B cell (primary cell): Measurements from ENCODE around the gene RUFY1. TPM values are rescaled to one million over a fixed set of nuclear protein-coding genes. Genes with fewer than 3 reads are reported as not detected.

Source experiments
- ATAC-seq: fragments of 200-7000 bp; cut with Tn5 transposase; one replicate; pipeline ENCODE4 v1.10.0; 2021; ENCODE audit warnings: low read depth, mild to moderate bottlenecking, moderate number of reproducible peaks, moderate library complexity
- CTCF ChIA-PET: fragments of 350-600 bp; sonication (Branson Sonifier 250); formaldehyde crosslinking; loops from one replicate; lab custom pipeline; 2021; ENCODE audit warnings: antibody characterized with exemption, inconsistent platforms; lab: Charles Lee
- POLR2A ChIA-PET: fragments of 350-600 bp; sonication (Branson Sonifier 250); formaldehyde crosslinking; loops from one replicate; lab custom pipeline; 2021; ENCODE audit warnings: antibody characterized with exemption; lab: Charles Lee
- DNase-seq: peaks from one replicate; pipeline ENCODE4 v3.0.0; 2013
- H2AFZ ChIP-seq: 2 replicates; pipeline ENCODE4 v1.6.1; 2012; ENCODE audit warnings: mild to moderate bottlenecking, low read depth, low read length; ENCODE audit not compliant: insufficient read depth, poor library complexity, severe bottlenecking
- H3K27ac ChIP-seq, 2 donors: 1 replicate in 1 of 2; 2 replicates in 1 of 2; pipeline ENCODE4 v1.5.1; 2012 to 2013; ENCODE audit warnings: low read length in 2 of 2, mild to moderate bottlenecking in 2 of 2, moderate library complexity in 1 of 2
- H3K27me3 ChIP-seq, 4 experiments: fragments of 200-600 bp in 1 of 4; sonication (generic) in 1 of 4; replicated peaks in 1 of 4; 1 replicate in 2 of 4; 2 replicates in 2 of 4; pipeline versions ENCODE4 v1.6.1 to v1.7.0; 2013 to 2016; ENCODE audit warnings: low read length in 3 of 4, mild to moderate bottlenecking in 2 of 4, mixed read lengths in 1 of 4, moderate library complexity in 1 of 4; ENCODE audit not compliant: insufficient read depth in 4 of 4, control insufficient read depth in 3 of 4; ENCODE audit errors: control extremely low read depth in 1 of 4
- H3K36me3 ChIP-seq, 2 experiments: replicated peaks in 1 of 2; 1 replicate in 1 of 2; 2 replicates in 1 of 2; pipeline versions ENCODE4 v1.6.1 to v1.7.1; 2013; ENCODE audit warnings: low read length in 1 of 2; ENCODE audit not compliant: insufficient read depth in 2 of 2, control insufficient read depth in 1 of 2; ENCODE audit errors: control extremely low read depth in 1 of 2, extremely low read depth in 1 of 2
- H3K4me1 ChIP-seq, 2 donors: fragments of 200-600 bp in 1 of 2; sonication (generic) in 1 of 2; 1 replicate in 1 of 2; 2 replicates in 1 of 2; pipeline versions ENCODE4 v1.5.1 to v1.6.1; 2013 to 2017; ENCODE audit warnings: low read length in 2 of 2; ENCODE audit not compliant: control insufficient read depth in 2 of 2, insufficient read depth in 2 of 2
- H3K4me2 ChIP-seq: replicated peaks from 2 replicates; pipeline ENCODE3; 2012; ENCODE audit warnings: mild to moderate bottlenecking, low read depth, low read length; ENCODE audit not compliant: poor library complexity, severe bottlenecking
- H3K4me3 ChIP-seq, 5 experiments: fragments of 200-600 bp in 1 of 5; sonication (generic) in 1 of 5; 1 replicate in 3 of 5; 2 replicates in 2 of 5; pipeline versions ENCODE4 v1.5.1 to v1.7.0; 2011 to 2016; ENCODE audit warnings: low read length in 4 of 5, mild to moderate bottlenecking in 4 of 5, low read depth in 2 of 5, control low read depth in 1 of 5, moderate library complexity in 1 of 5; ENCODE audit not compliant: insufficient read depth in 1 of 5; ENCODE audit errors: control extremely low read depth in 1 of 5, extremely low read depth in 1 of 5
- H3K79me2 ChIP-seq: fragments of 200-600 bp; sonication (generic); one replicate; pipeline ENCODE4 v1.6.0; 2016; ENCODE audit warnings: low read length; ENCODE audit not compliant: control insufficient read depth, insufficient read depth
- H3K9ac ChIP-seq: fragments of 200-600 bp; sonication (generic); 2 replicates; pipeline ENCODE4 v1.6.1; 2017; ENCODE audit warnings: mild to moderate bottlenecking, low read length, moderate library complexity
- H3K9me3 ChIP-seq, 3 donors: one replicate each; pipeline versions ENCODE4 v1.6.1 to v1.7.1; 2013; ENCODE audit warnings: low read length in 2 of 3; ENCODE audit not compliant: control insufficient read depth in 2 of 3, insufficient read depth in 1 of 3; ENCODE audit errors: control extremely low read depth in 1 of 3
- H4K20me1 ChIP-seq: 2 replicates; pipeline ENCODE4 v1.6.0; 2012; ENCODE audit warnings: mild to moderate bottlenecking, low read length; ENCODE audit not compliant: insufficient read depth, control insufficient read depth, poor library complexity, severe bottlenecking
- H3K27ac Mint-ChIP-seq: one replicate; pipeline ENCODE4 v1.8.0; 2021; ENCODE audit warnings: mixed read lengths
- H3K27me3 Mint-ChIP-seq: one replicate; pipeline ENCODE4 v1.8.0; 2021; ENCODE audit warnings: mixed read lengths
- H3K4me1 Mint-ChIP-seq: one replicate; pipeline ENCODE4 v1.8.0; 2021; ENCODE audit warnings: mixed read lengths
- H3K4me3 Mint-ChIP-seq: one replicate; pipeline ENCODE4 v1.8.0; 2021; ENCODE audit warnings: mixed read lengths
- H3K9me3 Mint-ChIP-seq: one replicate; pipeline ENCODE4 v1.8.0; 2022; ENCODE audit warnings: mixed read lengths; ENCODE audit not compliant: insufficient read depth
- EZH2 ChIP-seq: IDR thresholded peaks from 2 replicates; pipeline ENCODE4 v1.6.1; 2012; ENCODE audit warnings: borderline replicate concordance, low read depth, mild to moderate bottlenecking, moderate library complexity, low read length; ENCODE audit not compliant: insufficient read depth, poor library complexity, severe bottlenecking
- WGBS: methylation state at CpG from one replicate; pipeline ENCODE4 v1.1.5; 2013; ENCODE audit warnings: missing lambda C conversion rate; ENCODE audit not compliant: insufficient coverage; 5-methylcytosine and 5-hydroxymethylcytosine counted together
- intact Hi-C: fragments of 100-400 bp; cut with micrococcal nuclease; formaldehyde crosslinking; loops from one replicate; pipeline ENCODE4 v1.10.0; 2022
- polyA plus RNA-seq: library from polyadenylated mRNA; depleted of rRNA; stranded (reverse); fragments of >200 nt; gene quantifications from 2 replicates; pipeline ENCODE4 v1.2.3, GENCODE V29; 2012
- total RNA-seq, 2 donors: library from RNA; stranded (reverse); fragments of 120-200 nt in 1 of 2; gene quantifications; 1 replicate in 1 of 2; 2 replicates in 1 of 2; pipeline versions ENCODE4 v1.2.3 to v1.2.4, GENCODE V29; 2013 to 2022
- TF ChIP-seq, protein P1 (sequence below): fragments of 200-600 bp; IDR thresholded peaks from one replicate; pipeline ENCODE4 v1.8.0; 2022; ENCODE audit warnings: antibody characterized with exemption, mild to moderate bottlenecking

The RUFY1 gene
- total and polyA plus RNA-seq, 2 donors (not counting 1 experiment from before 2014, with no cell fraction given) = 38.5 to 99.8 TPM

DNA sequence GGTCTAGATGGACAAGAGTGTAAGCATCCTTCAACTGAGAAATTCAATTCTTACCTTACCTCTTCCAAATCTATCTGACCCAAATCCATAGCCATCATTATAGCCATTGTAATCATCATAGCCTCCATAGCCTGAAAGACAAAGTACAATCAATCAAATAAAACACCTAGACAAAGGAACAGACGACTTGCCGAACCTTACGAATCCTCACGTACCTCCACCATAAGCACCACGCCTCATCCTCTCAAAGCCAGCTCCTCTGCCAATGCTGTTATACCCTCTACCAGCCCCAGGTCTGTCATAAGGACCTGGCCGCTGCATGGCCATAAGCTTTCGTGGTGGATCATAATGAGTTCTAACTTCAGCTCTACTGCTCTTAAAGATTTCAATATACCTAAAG, 67.6 kb downstream of the RUFY1 start:
- ChIA-PET POLR2A (interaction anchor here (0.7 kb wide), 1 partner anchor 76 kb away, joined by 6 read pairs; no protein-coding TSS in a partner anchor), CTCF (no interaction called here)
- Histone ChIP-seq H3K4me2 (no peak overlapping the region), H3K9me3 (no peaks in the 10 kb centered on the region), H3K4me3 (no peak overlapping the region), H4K20me1 (peaks cover 96% of the 10 kb centered on the region), H3K4me1 (peaks cover 27 to 37% of the 10 kb centered on the region in 2 donors), H3K9ac (no peak overlapping the region), H3K27me3 (no peaks in the 10 kb centered on the region), H3K36me3 (peaks cover 23 to 94% of the 10 kb centered on the region in 2 experiments), H3K27ac (peak overlapping the region in 1 of 2 donors; percentile 9), H3K79me2 (peaks cover 53% of the 10 kb centered on the region), H2AFZ (no peak overlapping the region)
- TF ChIP-seq, protein P1, sequence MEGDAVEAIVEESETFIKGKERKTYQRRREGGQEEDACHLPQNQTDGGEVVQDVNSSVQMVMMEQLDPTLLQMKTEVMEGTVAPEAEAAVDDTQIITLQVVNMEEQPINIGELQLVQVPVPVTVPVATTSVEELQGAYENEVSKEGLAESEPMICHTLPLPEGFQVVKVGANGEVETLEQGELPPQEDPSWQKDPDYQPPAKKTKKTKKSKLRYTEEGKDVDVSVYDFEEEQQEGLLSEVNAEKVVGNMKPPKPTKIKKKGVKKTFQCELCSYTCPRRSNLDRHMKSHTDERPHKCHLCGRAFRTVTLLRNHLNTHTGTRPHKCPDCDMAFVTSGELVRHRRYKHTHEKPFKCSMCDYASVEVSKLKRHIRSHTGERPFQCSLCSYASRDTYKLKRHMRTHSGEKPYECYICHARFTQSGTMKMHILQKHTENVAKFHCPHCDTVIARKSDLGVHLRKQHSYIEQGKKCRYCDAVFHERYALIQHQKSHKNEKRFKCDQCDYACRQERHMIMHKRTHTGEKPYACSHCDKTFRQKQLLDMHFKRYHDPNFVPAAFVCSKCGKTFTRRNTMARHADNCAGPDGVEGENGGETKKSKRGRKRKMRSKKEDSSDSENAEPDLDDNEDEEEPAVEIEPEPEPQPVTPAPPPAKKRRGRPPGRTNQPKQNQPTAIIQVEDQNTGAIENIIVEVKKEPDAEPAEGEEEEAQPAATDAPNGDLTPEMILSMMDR = no peak
- no peak for TF ChIP-seq EZH2
- no peaks in the 10 kb centered on the region for H3K27me3 Mint-ChIP-seq
- 82% methylated on average over 5 of the region's 7 CpGs for WGBS
- no peak for DNase-seq
- ATAC-seq = no peak
- peaks cover 43% of the 10 kb centered on the region for H3K4me1 Mint-ChIP-seq
- H3K4me3 Mint-ChIP-seq = no peak overlapping the region
- intact Hi-C loops = no loop called here
- H3K27ac Mint-ChIP-seq = no peak overlapping the region
- H3K9me3 Mint-ChIP-seq = no peaks in the 10 kb centered on the region

DNA sequence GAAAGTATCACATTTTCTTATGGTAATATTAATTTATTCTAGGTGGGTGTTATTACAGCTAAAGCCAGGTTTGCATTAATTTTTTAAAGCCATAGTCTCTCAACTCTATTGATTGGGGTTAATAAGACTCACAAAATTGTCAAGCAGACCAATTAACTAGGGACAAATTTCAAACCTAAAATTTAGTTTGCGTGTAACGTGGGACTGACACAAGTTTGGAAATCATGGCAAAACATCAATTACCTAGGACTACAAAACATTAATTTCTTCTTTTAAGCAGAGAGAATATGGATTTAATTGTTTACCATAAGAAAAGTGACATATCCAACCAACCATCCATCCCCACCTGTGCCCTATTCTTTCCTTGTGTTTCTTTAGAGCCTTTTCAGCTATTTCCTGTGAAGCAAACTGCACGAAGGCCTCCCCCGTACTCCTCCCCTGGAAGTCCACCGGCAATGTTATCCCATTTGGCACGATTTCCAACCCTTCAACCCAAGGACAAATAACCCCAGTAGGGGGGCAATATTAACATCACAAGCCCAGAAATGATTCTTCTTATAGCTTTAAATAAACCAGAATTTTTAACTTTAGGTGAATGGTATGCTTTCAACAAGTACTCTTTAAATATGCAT, 68.7 kb downstream of the RUFY1 start:
- Histone ChIP-seq H3K4me1 (peaks cover 29 to 37% of the 10 kb centered on the region in 2 donors), H2AFZ (no peak overlapping the region), H3K9me3 (peaks cover 0 to 3% (median 0%) of the 10 kb centered on the region in 3 donors), H3K79me2 (peaks cover 55% of the 10 kb centered on the region), H3K27me3 (no peaks in the 10 kb centered on the region), H3K36me3 (peaks cover 20 to 84% of the 10 kb centered on the region in 2 experiments), H4K20me1 (peaks cover 91% of the 10 kb centered on the region), H3K4me2 (peak overlapping the region; percentile 92), H3K9ac (no peak overlapping the region), H3K4me3 (peak overlapping the region in 1 of 5 experiments; percentile 73), H3K27ac (peak overlapping the region in 1 of 2 donors; percentile 32)
- Mint-ChIP-seq H3K9me3 (no peaks in the 10 kb centered on the region), H3K4me1 (peaks cover 50% of the 10 kb centered on the region), H3K27me3 (no peaks in the 10 kb centered on the region), H3K27ac (peak overlapping the region; percentile 64), H3K4me3 (peak overlapping the region; percentile 50)
- intact Hi-C loops = no loop called here
- POLR2A ChIA-PET = no interaction called here
- no peak for TF ChIP-seq EZH2
- CTCF ChIA-PET = no interaction called here
- no peak for ATAC-seq
- WGBS = no CpG with 5 or more reads among the region's 6 CpGs
- DNase-seq = no peak
